HepG2 (cell line): Measurements from ENCODE around the gene TPSB2.

Source experiments
- GABPA ChIP-seq, 2 experiments: IDR thresholded peaks; 2 replicates each; pipeline ENCODE4 v1.6.1; 2011 to 2016; ENCODE audit warnings: low read depth in 2 of 2, low read length in 1 of 2, missing biosample characterization in 1 of 2, missing genetic modification characterization in 1 of 2
- POLR2AphosphoS2 ChIP-seq: IDR thresholded peaks from 2 replicates; pipeline ENCODE4 v1.6.1; 2011; ENCODE audit warnings: low read depth, low read length, improper control_type of control experiment
- TF ChIP-seq, protein P1 (sequence below), 2 experiments: fragments of 450-650 bp in 1 of 2; sonication (generic) in 1 of 2; formaldehyde crosslinking in 1 of 2; IDR thresholded peaks; 2 replicates each; pipeline versions ENCODE4 v1.6.1 to v1.8.0; 2016 to 2022; ENCODE audit warnings: antibody characterized with exemption in 1 of 2, mild to moderate bottlenecking in 1 of 2, missing genetic modification reagents in 1 of 2

DNA sequence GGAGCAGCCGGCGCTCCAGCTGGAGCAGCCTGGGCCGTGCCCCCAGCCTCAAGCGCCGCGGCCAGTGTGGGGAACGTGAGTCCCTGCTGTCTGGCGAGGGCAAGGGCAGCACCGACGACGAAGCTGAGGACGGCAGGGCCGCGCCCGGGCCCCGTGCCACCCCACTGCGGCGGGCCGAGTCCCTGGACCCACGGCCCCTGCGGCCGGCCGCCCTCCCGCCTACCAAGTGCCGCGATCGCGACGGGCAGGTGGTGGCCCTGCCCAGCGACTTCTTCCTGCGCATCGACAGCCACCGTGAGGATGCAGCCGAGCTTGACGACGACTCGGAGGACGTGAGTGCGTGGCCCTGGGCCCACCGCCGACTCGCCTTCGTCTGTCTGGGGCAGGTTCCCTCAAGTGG is 20.9 kb downstream of the TPSB2 start:
- TF ChIP-seq GABPA (IDR thresholded peaks at IDR 0.05; ENCODE audit: low read depth, low read length) (no peak), GABPA (CRISPR knock-in tag; IDR thresholded peaks at IDR 0.05; ENCODE audit: low read depth) (no peak), POLR2AphosphoS2 (no peak)
- TF ChIP-seq, protein P1, sequence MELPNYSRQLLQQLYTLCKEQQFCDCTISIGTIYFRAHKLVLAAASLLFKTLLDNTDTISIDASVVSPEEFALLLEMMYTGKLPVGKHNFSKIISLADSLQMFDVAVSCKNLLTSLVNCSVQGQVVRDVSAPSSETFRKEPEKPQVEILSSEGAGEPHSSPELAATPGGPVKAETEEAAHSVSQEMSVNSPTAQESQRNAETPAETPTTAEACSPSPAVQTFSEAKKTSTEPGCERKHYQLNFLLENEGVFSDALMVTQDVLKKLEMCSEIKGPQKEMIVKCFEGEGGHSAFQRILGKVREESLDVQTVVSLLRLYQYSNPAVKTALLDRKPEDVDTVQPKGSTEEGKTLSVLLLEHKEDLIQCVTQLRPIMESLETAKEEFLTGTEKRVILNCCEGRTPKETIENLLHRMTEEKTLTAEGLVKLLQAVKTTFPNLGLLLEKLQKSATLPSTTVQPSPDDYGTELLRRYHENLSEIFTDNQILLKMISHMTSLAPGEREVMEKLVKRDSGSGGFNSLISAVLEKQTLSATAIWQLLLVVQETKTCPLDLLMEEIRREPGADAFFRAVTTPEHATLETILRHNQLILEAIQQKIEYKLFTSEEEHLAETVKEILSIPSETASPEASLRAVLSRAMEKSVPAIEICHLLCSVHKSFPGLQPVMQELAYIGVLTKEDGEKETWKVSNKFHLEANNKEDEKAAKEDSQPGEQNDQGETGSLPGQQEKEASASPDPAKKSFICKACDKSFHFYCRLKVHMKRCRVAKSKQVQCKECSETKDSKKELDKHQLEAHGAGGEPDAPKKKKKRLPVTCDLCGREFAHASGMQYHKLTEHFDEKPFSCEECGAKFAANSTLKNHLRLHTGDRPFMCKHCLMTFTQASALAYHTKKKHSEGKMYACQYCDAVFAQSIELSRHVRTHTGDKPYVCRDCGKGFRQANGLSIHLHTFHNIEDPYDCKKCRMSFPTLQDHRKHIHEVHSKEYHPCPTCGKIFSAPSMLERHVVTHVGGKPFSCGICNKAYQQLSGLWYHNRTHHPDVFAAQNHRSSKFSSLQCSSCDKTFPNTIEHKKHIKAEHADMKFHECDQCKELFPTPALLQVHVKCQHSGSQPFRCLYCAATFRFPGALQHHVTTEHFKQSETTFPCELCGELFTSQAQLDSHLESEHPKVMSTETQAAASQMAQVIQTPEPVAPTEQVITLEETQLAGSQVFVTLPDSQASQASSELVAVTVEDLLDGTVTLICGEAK (IDR thresholded peaks at IDR 0.05), result no peak
- TF ChIP-seq, protein P1 (CRISPR knock-in tag; IDR thresholded peaks at IDR 0.05), result no peak
